Lower leg skin (tissue), 3 donors: Measurements from ENCODE around the gene APOB.

Experiments
- CTCF ChIP-seq, 3 donors: fragments of 450-650 bp; IDR thresholded peaks; one replicate each; pipeline ENCODE4 v1.5.1; 2016; ENCODE audit warnings: antibody characterized with exemption in 3 of 3, mild to moderate bottlenecking in 3 of 3, moderate library complexity in 2 of 3
- POLR2A ChIP-seq, 2 donors: fragments of 450-650 bp; IDR thresholded peaks; one replicate each; pipeline ENCODE4 v1.6.1; 2016 to 2017; ENCODE audit warnings: antibody characterized with exemption in 2 of 2, mild to moderate bottlenecking in 1 of 2, moderate library complexity in 1 of 2

- no peak for TF ChIP-seq POLR2A (IDR thresholded peaks at IDR 0.05)
- no peak for TF ChIP-seq CTCF (IDR thresholded peaks at IDR 0.05)
These were observed 80.0 kb downstream of the APOB start for GRCh38 chr2:20963867-20964266.
